ENCODE measurements around the gene SLAMF9.

The SLAMF9 gene

GRCh38 chr1:159991513-159991912, 37.5 kb upstream of the SLAMF9 start:
- Histone ChIP-seq H3K9me3 (ENCODE audit: control insufficient read depth, insufficient read depth, low read length) (no peaks in the 10 kb centered on the region), H3K4me1 (ENCODE audit: control insufficient read depth, low read length) (peaks cover 4% of the 10 kb centered on the region), H3K27me3 (ENCODE audit: control insufficient read depth, low read length) (peaks cover 33% of the 10 kb centered on the region), H4K20me1 (ENCODE audit: control insufficient read depth, insufficient read depth, low read depth, low read length) (no peaks in the 10 kb centered on the region), H3K4me2 (ENCODE audit: low read length) (no peak overlapping the region), H3K27ac (ENCODE audit: low read depth, low read length) (no peak overlapping the region), H3K4me3 (ENCODE audit: low read length) (no peak overlapping the region), H3K36me3 (ENCODE audit: control insufficient read depth, low read length) (no peaks in the 10 kb centered on the region), H3F3A (ENCODE audit: control insufficient read depth, insufficient read depth) (no peaks in the 10 kb centered on the region), H3K9me2 (replicated peaks; ENCODE audit: control insufficient read depth, low read length) (no peaks in the 10 kb centered on the region), H3K79me2 (ENCODE audit: control insufficient read depth, low read length) (no peaks in the 10 kb centered on the region)
- TF ChIP-seq EZH2phosphoT487 (IDR thresholded peaks at IDR 0.05; ENCODE audit: borderline replicate concordance, low read length) (no peak), CTCF (IDR thresholded peaks at IDR 0.05; ENCODE audit: low read depth, low read length, poor library complexity, severe bottlenecking) (no peak)

GRCh38 chr1:159990005-159990404, 36.0 kb upstream of the SLAMF9 start:
- Histone ChIP-seq H3K79me2 (ENCODE audit: control insufficient read depth, low read length) (no peaks in the 10 kb centered on the region), H3K9me3 (ENCODE audit: control insufficient read depth, insufficient read depth, low read length) (no peaks in the 10 kb centered on the region), H4K20me1 (ENCODE audit: control insufficient read depth, insufficient read depth, low read depth, low read length) (no peaks in the 10 kb centered on the region), H3K27me3 (ENCODE audit: control insufficient read depth, low read length) (peaks cover 30% of the 10 kb centered on the region), H3K4me3 (ENCODE audit: low read length) (no peak overlapping the region), H3K27ac (ENCODE audit: low read depth, low read length) (no peak overlapping the region), H3K36me3 (ENCODE audit: control insufficient read depth, low read length) (no peaks in the 10 kb centered on the region), H3K4me2 (ENCODE audit: low read length) (no peak overlapping the region), H3K9me2 (replicated peaks; ENCODE audit: control insufficient read depth, low read length) (no peaks in the 10 kb centered on the region), H3K4me1 (ENCODE audit: control insufficient read depth, low read length) (peaks cover 4% of the 10 kb centered on the region), H3F3A (ENCODE audit: control insufficient read depth, insufficient read depth) (no peaks in the 10 kb centered on the region)
- TF ChIP-seq EZH2phosphoT487 (IDR thresholded peaks at IDR 0.05; ENCODE audit: borderline replicate concordance, low read length) (no peak), CTCF (IDR thresholded peaks at IDR 0.05; ENCODE audit: low read depth, low read length, poor library complexity, severe bottlenecking) (no peak)

GRCh38 chr1:159989581-159989980, 35.5 kb upstream of the SLAMF9 start:
- Histone ChIP-seq H3K27ac (ENCODE audit: low read depth, low read length) (no peak overlapping the region), H3K36me3 (ENCODE audit: control insufficient read depth, low read length) (no peaks in the 10 kb centered on the region), H3K9me3 (ENCODE audit: control insufficient read depth, insufficient read depth, low read length) (no peaks in the 10 kb centered on the region), H3F3A (ENCODE audit: control insufficient read depth, insufficient read depth) (no peaks in the 10 kb centered on the region), H3K9me2 (replicated peaks; ENCODE audit: control insufficient read depth, low read length) (no peaks in the 10 kb centered on the region), H3K79me2 (ENCODE audit: control insufficient read depth, low read length) (no peaks in the 10 kb centered on the region), H3K4me1 (ENCODE audit: control insufficient read depth, low read length) (peaks cover 4% of the 10 kb centered on the region), H3K4me3 (ENCODE audit: low read length) (no peak overlapping the region), H3K27me3 (ENCODE audit: control insufficient read depth, low read length) (peaks cover 34% of the 10 kb centered on the region), H3K4me2 (ENCODE audit: low read length) (no peak overlapping the region), H4K20me1 (ENCODE audit: control insufficient read depth, insufficient read depth, low read depth, low read length) (no peaks in the 10 kb centered on the region)
- TF ChIP-seq EZH2phosphoT487 (IDR thresholded peaks at IDR 0.05; ENCODE audit: borderline replicate concordance, low read length) (no peak), CTCF (IDR thresholded peaks at IDR 0.05; ENCODE audit: low read depth, low read length, poor library complexity, severe bottlenecking) (no peak)

- Histone ChIP-seq H3K4me1 (ENCODE audit: control insufficient read depth, low read length) (peaks cover 4% of the 10 kb centered on the region), H3K79me2 (ENCODE audit: control insufficient read depth, low read length) (no peaks in the 10 kb centered on the region), H3K9me3 (ENCODE audit: control insufficient read depth, insufficient read depth, low read length) (no peaks in the 10 kb centered on the region), H3K36me3 (ENCODE audit: control insufficient read depth, low read length) (no peaks in the 10 kb centered on the region), H3K27me3 (ENCODE audit: control insufficient read depth, low read length) (peaks cover 43% of the 10 kb centered on the region), H3F3A (ENCODE audit: control insufficient read depth, insufficient read depth) (no peaks in the 10 kb centered on the region), H3K4me2 (ENCODE audit: low read length) (no peak overlapping the region), H4K20me1 (ENCODE audit: control insufficient read depth, insufficient read depth, low read depth, low read length) (no peaks in the 10 kb centered on the region), H3K27ac (ENCODE audit: low read depth, low read length) (no peak overlapping the region), H3K9me2 (replicated peaks; ENCODE audit: control insufficient read depth, low read length) (no peaks in the 10 kb centered on the region), H3K4me3 (ENCODE audit: low read length) (no peak overlapping the region)
- TF ChIP-seq EZH2phosphoT487 (IDR thresholded peaks at IDR 0.05; ENCODE audit: borderline replicate concordance, low read length) (no peak), CTCF (IDR thresholded peaks at IDR 0.05; ENCODE audit: low read depth, low read length, poor library complexity, severe bottlenecking) (no peak)
Measured at GRCh38 chr1:159988006-159988405, 34.0 kb upstream of the SLAMF9 start.

All from DOHH2 (cell line).